GM18498 (cell line): ENCODE results near the gene NOL9.

ENCODE experiments used
- ATAC-seq: cut with Tn5 transposase; IDR thresholded peaks from one replicate; pipeline ENCODE4 v1.9.1; 2021; ENCODE audit warnings: mild to moderate bottlenecking, moderate library complexity; ENCODE audit not compliant: unreplicated experiment

Gene NOL9

DNA sequence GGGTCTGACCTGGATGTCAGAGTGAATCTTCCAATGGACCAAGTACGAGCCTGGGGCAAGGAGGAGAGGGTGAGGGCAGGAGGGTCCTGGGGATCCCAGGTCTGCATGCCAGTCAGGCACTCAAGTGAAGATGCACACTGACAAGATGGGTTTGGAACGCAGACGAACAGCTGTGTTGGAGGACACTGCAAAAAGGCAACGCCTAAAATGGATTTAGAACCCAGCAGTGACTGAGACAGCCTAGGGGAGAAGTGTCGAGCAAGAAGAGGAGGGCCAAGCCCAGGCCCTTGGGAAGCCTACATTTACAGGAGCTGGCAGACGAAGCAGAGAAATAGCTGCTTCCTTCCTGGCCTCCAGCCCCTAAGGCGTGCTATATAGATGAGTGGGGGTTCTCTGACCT, 25.8 kb downstream of the NOL9 start:
- no peak for ATAC-seq

DNA sequence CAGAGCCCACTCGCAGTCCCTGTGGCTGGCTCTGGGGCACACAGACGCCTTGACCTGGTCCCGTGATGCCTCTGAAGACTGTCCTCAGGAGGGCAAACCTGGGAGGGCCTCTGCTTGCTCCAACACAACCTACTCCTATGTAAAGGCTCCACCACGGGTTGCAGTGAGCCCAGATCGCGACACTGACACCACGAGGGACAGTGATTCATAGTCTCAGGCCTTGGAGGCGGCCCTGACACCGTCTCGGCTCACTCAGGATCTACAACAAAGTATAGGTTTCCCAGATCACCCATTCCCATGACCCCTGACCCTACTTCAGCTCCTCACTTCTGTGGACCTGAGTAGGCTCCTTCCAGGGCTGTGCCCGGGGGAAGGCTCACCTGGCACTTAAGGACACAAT, 28.0 kb downstream of the NOL9 start:
- ATAC-seq: no peak

DNA sequence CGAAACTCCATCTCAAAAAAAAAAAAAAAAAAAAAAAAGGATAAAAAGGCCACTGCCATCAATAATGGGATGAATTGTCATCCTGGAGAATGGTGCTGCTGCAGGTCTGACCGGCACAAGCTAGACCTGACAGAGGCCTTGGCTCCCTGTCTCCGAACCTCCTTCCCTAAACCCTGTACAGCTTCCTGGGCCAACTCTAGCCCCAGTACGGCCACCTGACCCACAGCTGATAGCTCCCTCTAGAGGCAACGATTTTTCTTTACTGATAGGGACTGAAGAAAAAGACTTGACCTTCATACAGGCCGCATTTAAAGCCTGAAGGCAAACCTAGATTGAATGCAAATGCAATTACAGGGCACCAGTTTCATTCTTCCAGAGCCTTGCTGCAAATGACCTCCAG, 30.7 kb downstream of the NOL9 start:
- ATAC-seq: no peak

DNA sequence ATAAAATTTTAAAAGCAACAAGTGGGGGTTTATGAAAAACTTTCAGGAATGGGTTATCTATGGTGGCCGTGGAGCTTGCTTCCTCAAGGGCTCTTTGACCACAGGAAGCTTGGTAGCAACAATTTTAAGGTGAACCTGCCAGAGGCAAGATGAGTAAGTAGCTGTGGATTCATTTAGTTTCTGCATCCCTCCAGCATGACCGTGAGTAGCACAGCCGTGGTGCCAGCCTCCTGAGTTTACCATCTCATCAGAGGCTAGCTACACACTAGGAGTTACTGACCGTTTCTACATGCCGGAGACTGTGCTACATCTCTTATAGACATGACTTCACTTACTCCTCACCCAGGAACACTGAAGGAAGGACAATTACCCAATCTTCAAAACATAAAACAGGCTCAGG, 32.8 kb downstream of the NOL9 start:
- no peak for ATAC-seq

DNA sequence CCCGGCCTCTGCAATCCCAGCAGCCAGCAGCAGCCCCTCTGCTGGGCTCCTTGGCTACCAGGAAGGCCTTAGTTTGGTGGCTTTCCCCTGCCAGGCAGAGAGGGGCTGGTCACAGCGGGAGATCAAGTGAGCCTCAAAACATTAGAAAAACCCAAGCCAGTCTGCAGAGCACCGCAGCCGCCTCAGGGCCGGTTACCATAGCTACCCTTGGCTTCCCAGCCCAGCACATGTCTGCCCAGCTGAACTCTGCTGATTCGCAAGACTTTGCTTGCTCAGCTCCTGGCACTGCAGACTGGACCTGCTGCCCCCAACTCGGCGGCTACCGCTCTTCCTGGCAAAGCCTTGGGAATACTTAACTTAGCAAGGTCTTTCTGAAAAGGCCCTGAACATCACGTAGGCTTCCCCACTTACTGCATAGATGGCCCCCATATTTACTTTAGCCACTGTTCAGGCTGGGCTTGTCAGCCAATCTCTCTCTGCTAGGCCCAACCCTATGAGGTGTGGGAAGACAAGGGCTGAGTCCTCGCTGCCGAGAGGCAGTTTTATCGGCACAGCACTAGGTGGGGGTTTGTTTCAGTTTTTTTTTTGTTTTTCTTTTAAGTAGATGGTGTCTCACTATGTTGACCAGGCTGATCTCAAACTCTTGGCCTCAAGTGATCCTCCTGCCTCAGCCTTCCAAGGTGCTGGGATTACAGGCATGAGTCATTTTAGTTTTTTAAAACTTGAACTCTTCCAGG, 34.2 kb downstream of the NOL9 start:
- no peak for ATAC-seq

DNA sequence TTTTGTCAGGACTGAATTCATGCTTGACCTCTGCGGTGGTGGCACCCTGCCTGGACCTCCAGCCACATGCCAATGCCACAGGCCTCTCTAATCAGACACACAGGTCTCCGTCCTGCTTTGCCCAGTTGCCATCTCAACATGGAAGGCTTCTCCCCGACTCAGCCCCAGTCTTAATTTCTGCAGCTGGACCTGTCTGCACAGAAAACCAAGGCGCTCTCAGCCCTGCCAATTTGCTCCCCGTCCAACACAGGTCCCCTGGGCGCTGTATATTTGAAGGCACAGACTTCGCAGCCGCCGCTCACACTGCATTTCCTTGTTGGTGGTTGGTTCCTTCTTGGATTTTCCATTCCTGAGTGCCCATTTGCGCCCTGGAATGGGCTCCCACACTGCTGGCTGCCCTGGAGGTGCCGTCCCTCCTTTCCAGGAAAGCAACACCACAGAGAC, 34.8 kb downstream of the NOL9 start:
- ATAC-seq: no peak

DNA sequence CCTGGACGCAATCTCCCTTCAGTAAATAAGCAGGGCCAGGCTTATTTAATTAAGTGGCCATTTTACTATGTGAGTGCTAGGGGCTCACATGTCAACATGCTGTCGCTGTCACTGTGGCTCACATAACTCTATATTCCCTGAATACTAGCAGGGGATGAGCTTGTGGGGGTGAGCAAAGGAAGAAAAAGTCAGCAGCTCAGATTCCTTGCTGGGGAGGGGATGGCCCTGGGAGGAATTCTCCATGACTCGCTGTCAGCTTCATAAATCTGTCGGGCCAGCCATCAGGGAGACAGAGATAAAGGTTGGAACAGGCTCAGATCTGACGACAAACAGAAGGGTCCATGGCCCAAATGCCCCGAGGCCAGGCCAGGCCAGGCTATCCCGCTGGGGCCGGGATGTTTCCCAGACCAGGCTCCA, 36.9 kb downstream of the NOL9 start:
- ATAC-seq: no peak

DNA sequence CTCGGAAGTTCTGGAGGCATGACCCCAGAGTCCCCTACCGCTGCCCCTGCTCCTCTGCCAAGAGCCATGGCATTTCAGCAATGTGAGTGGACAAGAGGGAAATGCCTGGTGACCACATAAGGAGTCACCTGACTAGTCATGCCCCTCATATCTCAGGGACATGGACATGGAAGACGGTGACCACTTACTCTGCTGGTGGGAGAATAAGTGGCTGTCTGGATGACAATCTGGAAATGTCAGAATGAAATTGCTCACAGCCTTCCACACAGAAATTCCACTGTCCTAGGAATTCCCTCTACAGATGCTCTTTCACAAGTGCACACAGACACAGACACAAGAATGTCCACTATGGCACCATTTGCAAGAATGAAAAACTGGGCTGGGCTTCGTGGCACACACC, 38.5 kb downstream of the NOL9 start:
- ATAC-seq: no peak

DNA sequence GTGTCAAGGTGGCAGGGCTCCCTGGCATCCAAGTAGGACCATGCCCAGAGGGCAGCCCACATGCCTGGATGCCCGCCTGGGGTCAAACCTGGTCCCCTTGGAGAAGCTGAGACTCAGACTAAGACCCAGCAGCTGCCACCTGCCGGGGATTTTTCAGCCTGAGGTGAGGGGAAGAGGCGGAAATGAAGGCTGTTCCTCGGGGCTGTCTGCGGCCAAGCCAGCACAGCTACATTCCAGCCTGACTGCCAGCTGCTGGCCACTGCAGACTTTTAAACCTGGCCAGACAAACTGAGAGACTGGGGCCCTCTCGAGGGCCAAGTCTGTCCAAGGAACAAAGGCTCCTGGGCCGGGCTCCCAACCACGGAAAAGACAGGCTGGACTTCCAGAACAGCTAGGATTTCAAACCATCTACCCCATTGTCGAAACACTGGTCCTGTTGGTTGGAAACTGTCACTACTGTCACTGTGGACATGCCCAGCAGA, 41.0 kb downstream of the NOL9 start:
- ATAC-seq: no peak

DNA sequence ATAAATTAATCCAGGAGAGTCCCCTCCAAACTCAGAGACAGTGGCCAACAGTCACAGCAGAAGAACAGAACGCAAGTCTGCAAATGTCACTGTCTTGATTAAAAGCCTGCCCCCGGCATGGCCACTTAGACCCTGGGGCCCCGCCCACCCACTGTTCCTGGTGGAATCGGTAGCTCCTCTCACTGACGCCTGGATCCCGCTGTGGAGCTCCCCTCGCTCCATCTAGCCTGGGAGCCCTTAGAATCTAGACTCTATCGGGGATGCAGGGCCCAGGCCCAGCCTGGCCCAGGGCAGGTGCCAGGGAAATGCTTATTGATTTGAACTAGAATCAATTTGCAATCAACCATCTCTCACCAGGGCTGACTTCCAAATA, 41.4 kb downstream of the NOL9 start:
- ATAC-seq: no peak

DNA sequence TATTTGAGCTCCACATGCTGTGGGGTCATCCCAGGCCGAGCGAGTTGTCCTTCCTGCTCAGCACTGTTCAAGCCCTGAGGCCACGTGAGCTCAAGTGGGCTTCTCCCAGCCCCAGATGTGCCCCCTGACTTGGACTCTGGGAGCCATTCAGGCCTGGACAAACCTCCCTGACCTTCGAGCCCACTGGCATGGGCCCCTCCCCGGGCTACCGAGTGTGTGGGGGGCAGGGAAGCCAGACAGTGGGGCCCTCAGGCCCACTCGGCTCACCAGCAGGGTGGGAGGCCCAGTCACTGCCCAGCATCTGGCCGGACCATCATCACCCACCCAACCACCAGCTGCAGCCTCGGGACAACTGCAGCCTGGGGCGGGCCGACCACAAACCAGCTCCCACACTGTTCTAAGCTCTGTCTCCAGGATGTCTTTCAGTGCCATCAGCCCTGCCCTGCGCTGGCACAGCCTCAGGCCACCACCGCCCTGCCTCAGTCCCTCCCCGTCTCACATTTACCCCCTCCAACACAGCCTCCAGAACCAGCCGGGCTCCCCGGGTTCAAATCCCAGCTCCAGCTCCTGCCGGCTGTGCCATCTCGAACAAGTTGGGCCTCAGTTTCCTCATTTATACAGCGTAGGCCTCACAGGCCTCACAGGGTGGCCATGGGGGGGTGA, 41.9 kb downstream of the NOL9 start:
- no peak for ATAC-seq

DNA sequence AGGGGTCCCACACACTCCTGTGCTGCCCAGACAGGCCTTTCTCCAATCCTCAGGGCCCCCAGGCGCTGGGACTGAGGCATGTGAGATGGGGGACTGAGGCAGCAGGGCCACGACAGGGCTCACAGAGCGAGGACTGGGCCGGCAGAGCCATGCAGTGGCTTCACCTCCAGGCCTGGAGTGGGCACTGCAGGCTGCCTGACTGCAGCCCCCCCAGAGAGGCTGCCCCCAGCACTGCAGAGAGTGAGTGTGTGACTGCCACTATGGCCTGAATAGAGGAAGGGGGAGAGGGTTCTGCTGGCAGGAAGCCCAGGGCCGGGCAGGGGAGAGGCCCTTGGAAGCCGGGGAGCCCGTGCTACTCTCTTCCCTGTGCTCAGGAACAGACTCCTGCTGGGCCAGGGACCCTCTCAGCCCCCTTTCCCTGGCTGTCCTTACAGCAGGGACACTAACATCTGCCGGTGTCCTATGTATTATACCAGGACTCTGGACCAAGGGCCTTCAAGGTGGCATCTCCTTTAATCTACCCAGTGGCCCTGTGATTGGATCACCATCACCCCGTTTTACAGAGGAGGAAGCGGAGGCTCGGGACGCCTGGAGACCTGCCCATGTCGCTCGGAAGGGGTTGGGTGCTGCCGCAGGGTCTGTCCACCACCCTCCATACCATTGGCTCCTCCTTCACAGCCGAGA, 42.6 kb downstream of the NOL9 start:
- ATAC-seq: no peak

DNA sequence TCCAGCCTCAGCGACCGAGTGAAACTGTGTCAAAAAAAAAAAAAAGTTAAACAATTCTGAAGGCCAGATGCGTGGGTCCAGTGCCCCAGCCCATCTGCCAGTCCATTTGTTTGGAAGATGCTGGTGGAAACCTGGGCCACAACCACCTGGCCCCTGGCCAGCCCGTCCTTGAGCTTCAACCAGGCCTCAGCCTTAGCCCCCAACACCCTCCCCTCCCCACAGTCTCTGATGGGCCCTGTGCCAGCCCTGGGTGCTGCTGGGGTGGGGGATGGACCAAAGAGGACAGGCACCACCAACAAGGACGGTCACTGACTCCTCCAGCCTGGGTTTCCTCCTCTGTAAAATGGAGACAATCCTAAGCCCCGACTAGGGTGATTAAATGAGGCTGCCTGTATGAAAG, 43.3 kb downstream of the NOL9 start:
- no peak for ATAC-seq

DNA sequence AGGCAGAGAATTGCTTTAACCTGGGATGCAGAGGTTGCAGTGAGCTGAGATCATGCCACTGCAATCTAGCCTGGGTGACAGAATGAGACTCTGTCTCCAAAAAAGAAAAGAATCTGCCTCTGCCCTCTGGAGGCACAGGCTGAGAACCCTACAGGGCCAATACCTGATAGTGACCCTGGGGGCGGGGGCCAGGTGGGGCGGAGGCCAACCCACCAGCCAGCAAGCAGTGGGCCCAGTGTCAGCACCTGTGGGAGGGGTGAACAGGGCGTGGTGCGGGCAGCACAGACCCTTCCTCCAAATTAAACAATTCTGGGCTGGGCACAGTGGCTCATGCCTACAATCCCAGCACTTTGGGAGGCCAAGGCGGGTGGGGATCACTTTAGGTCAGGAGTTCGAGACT, 43.8 kb downstream of the NOL9 start:
- ATAC-seq: no peak

DNA sequence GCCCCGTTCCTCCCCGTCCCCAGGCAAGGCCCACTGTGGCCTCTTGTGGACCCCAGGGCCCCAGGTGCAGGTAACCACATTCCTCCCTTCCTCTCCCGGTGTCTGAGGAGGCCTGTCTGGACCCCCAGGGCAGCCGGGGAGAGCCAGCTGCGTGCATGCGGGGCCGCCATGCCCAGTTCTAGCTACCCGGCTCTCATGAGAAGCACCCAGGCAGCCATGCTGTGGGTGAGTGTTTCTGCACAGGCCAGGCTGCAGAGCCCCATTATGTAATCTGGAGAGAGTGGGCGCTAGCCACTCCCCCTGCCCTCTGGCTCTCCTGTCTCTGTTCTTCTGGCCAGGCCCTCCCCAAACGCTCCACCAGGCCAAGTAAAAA, 44.4 kb downstream of the NOL9 start:
- ATAC-seq: no peak

DNA sequence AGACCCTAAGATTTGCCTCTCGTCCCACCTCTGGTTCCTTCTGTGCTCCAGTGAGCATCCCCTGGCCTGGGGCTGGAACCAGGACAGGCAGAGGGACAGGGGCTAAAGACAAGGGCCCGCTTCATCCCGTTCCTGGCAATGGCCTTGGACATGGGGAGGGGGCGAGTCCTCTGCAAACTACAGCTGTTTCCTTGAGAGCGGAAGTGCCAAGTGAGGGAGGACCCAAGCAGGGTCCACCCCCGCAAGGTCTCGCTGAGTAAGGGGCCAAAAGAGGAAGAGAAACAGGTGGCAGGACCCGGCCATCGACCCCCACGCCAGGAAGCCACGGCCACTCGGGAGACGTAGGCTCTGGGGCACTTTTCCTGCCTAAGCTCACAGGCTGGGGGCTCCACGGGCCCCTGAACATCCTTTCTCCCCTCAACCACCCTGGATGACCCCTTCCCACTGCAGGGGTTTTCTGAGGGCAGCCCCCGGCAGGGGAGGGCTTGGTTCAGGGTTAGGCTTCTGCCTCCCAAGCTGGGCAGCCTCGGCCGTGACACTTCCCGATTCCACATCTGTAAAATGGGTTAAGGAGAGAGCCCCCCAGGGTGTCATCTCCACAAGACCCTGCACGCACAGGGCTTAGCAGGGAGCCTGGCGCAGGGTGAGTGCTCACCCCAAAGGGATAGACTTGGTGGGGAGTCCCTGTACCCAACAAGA, 44.9 kb downstream of the NOL9 start:
- no peak for ATAC-seq

DNA sequence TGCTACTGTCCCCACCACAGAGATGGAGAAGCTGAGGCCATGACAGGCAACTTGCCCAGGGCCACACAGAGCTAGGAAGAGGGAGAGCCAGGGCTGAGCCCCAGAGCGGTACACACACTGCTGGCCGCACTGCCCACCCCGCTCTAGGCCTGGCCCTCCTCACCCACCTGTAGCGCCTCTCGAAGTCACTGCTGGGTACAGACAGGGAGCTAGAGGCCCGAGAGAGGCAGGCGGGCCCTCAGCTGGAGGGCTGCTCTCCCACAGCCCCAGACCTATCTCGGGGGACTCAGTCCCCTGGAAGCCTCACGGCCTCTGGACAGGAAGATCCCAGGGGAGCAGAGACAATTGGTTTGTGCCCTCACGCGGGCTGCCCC, 45.5 kb downstream of the NOL9 start:
- ATAC-seq: no peak

DNA sequence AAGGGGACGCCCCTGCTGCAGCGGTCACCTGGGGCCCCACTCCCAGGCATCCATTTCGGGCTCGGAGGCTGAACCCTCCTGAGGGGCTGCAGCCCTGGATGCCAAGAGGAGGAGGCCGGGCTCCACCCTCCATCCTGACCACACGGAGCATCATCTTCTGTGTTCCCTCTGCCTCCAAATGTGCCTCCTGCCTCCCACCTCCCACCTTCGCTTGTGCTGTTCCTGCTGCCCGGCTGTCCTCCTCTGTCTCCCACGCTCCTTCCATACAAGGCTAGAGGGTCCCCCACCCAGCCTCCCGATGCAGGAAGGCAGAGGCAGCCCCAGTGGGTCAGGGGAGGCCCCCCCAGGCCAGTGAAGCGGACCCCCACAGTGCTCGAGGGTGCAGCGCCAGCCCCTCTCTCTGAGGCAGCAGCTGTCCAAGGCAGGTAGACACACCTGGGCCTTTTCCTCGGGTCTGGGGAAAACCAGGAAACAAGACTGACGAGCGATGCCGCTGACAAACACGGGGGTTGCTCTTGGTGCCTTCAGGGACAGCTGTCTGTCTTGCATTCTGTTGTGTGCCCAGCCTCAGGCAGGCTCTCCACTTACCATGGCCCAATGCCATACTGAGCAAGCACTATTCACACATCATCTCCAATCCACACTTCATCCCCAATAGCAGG, 46.0 kb downstream of the NOL9 start:
- no peak for ATAC-seq

DNA sequence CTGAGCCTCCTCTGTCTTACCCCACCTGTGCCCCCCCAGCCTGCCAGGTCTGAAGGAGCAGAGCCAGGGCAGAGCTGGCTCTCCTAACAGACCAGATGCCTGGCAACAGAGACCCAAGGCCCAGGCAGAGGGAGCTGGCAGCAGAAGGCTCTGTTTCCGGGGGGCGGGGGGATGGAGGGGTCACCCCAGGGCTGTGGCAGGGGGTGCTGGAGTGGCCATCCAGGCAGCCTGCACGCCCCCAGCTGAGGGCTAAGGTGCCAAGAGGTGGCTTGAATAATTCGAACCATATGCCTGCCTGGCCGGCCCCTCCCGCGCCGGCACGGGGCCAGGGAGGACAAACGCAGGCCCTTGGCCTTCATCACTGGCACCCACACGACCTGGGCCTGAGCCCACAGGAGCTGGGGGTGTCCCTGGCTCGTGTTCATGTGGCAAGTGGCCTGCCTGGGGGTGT, 46.8 kb downstream of the NOL9 start:
- no peak for ATAC-seq

DNA sequence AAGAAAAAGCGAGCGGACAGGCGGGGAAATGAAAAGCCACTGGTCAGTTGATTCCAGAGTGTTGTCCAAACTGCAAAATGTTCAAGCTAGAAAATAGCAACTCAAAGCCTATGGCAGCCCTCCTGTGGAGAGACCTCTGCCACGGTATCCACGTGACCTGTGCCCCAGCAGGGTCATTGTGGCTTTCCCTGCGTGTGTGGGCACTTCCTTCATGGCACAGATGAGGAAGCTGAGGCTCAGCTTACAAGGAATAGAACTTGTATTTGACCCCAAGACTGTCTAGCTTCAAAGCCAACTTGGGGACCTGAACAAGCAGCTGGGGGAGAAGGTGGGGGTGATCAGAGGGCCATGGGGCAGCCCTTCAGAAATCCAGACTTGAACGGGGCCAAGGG, 47.3 kb downstream of the NOL9 start:
- no peak for ATAC-seq
